Endothelial cell of umbilical vein (primary cell): ENCODE data around the gene DAZAP1. TPM values are rescaled to one million over a fixed set of nuclear protein-coding genes. Genes with fewer than 3 reads are reported as not detected.

Experiments used
- BruUV-seq: library from RNA; stranded (reverse); fragments of 400-500 nt; replicated peaks from 2 replicates; lab custom pipeline; 2021; lab: Mats Ljungman, UMichigan
- CTCF ChIA-PET: fragments of 300-600, 350-600 bp; sonication (Branson Sonifier 250); formaldehyde crosslinking; loops from one replicate; lab custom pipeline; 2021; ENCODE audit warnings: antibody characterized with exemption, inconsistent platforms; lab: Charles Lee
- POLR2A ChIA-PET: fragments of 300-600, 350-600 bp; sonication (Branson Sonifier 250); formaldehyde crosslinking; loops from one replicate; lab custom pipeline; 2021; ENCODE audit warnings: antibody characterized with exemption, inconsistent platforms; lab: Charles Lee
- DNase-seq: peaks from one replicate; pipeline ENCODE4 v3.0.0-alpha.2; 2011; ENCODE audit warnings: low read depth, low spot score
- FAIRE-seq: peaks from 2 replicates; lab custom pipeline; 2011; peaks lifted over from hg19 to GRCh38; lab: Jason Lieb, UNC
- H2AFZ ChIP-seq: 2 replicates; pipeline ENCODE4 v1.6.0; 2012; ENCODE audit warnings: low read depth, low read length, control low read depth, inconsistent platforms
- H3K27ac ChIP-seq: 2 replicates; pipeline ENCODE4 v1.5.1; 2011; ENCODE audit warnings: low read depth, mild to moderate bottlenecking, control low read depth, low read length, moderate library complexity; ENCODE audit not compliant: insufficient read depth
- H3K27me3 ChIP-seq, 2 experiments: 2 replicates each; pipeline versions ENCODE4 v1.6.0 to v1.6.1; 2011; ENCODE audit warnings: low read length in 2 of 2, mixed read lengths in 1 of 2; ENCODE audit not compliant: control insufficient read depth in 2 of 2, insufficient read depth in 2 of 2
- H3K36me3 ChIP-seq, 2 experiments: 2 replicates in 1 of 2; 3 replicates in 1 of 2; pipeline ENCODE4 v1.5.1; 2011; ENCODE audit warnings: low read length in 2 of 2, mild to moderate bottlenecking in 1 of 2, moderate library complexity in 1 of 2; ENCODE audit not compliant: control insufficient read depth in 2 of 2, insufficient read depth in 2 of 2; ENCODE audit errors: extremely low read depth in 1 of 2
- H3K4me1 ChIP-seq: 3 replicates; pipeline ENCODE4 v1.5.1; 2011; ENCODE audit warnings: mild to moderate bottlenecking, low read length; ENCODE audit not compliant: control insufficient read depth, insufficient read depth; ENCODE audit errors: extremely low read depth
- H3K4me2 ChIP-seq: 2 replicates; pipeline ENCODE4 v1.6.1; 2011; ENCODE audit warnings: low read length, control low read depth, mixed read lengths; ENCODE audit not compliant: insufficient read depth
- H3K4me3 ChIP-seq, 3 experiments: fragments of 200-600 bp in 1 of 3; sonication (generic), shearing (Covaris generic) in 1 of 3; replicated peaks in 1 of 3; 2 replicates each; pipeline ENCODE4 v1.5.1; 2011 to 2016; ENCODE audit warnings: control low read depth in 3 of 3, low read length in 3 of 3, mild to moderate bottlenecking in 2 of 3, inconsistent platforms in 1 of 3, low read depth in 1 of 3, moderate library complexity in 1 of 3; ENCODE audit not compliant: insufficient read depth in 1 of 3
- H3K79me2 ChIP-seq: 2 replicates; pipeline ENCODE4 v1.6.0; 2012; ENCODE audit warnings: low read length, inconsistent platforms; ENCODE audit not compliant: control insufficient read depth, insufficient read depth
- H3K9ac ChIP-seq: replicated peaks from 2 replicates; pipeline ENCODE3; 2011; ENCODE audit warnings: low read length, control low read depth; ENCODE audit not compliant: insufficient read depth; ENCODE audit errors: extremely low read depth
- H3K9me1 ChIP-seq: replicated peaks from 3 replicates; pipeline ENCODE4 v1.6.0; 2011; ENCODE audit warnings: mild to moderate bottlenecking, low read length; ENCODE audit not compliant: control insufficient read depth, insufficient read depth; ENCODE audit errors: extremely low read depth
- H3K9me3 ChIP-seq: replicated peaks from 2 replicates; pipeline ENCODE4 v1.5.1; 2012; ENCODE audit warnings: low read length, inconsistent platforms; ENCODE audit not compliant: control insufficient read depth, insufficient read depth
- H4K20me1 ChIP-seq: replicated peaks from 2 replicates; pipeline ENCODE3; 2011; ENCODE audit warnings: mild to moderate bottlenecking, low read length; ENCODE audit not compliant: control insufficient read depth, insufficient read depth; ENCODE audit errors: extremely low read depth
- CTCF ChIP-seq, 2 donors: IDR thresholded peaks; 1 replicate in 1 of 2; 2 replicates in 1 of 2; pipeline ENCODE4 v1.5.1; 2011; ENCODE audit warnings: low read length in 2 of 2, mild to moderate bottlenecking in 2 of 2, moderate library complexity in 2 of 2, control low read depth in 1 of 2, inconsistent platforms in 1 of 2, low read depth in 1 of 2; ENCODE audit not compliant: insufficient read depth in 1 of 2; ENCODE audit errors: extremely low read depth in 1 of 2
- EZH2 ChIP-seq: IDR thresholded peaks from 2 replicates; pipeline ENCODE4 v1.6.1; 2012; ENCODE audit warnings: borderline replicate concordance, low read depth, mild to moderate bottlenecking, moderate library complexity, low read length, inconsistent platforms; ENCODE audit not compliant: severe bottlenecking
- FOS ChIP-seq: IDR thresholded peaks from 2 replicates; pipeline ENCODE4 v1.6.1; 2011; ENCODE audit warnings: mild to moderate bottlenecking, low read length, moderate library complexity, borderline replicate concordance; ENCODE audit not compliant: insufficient read depth
- GATA2 ChIP-seq: IDR thresholded peaks from 2 replicates; pipeline ENCODE4 v1.7.0; 2011; ENCODE audit warnings: low read depth, mild to moderate bottlenecking, moderate library complexity, mixed read lengths, low read length; ENCODE audit not compliant: insufficient read length, insufficient read depth
- JUN ChIP-seq: IDR thresholded peaks from 2 replicates; pipeline ENCODE4 v1.6.1; 2011; ENCODE audit warnings: borderline replicate concordance, low read depth; ENCODE audit not compliant: insufficient read length, insufficient read depth
- MAX ChIP-seq: IDR thresholded peaks from 2 replicates; pipeline ENCODE4 v1.6.1; 2011; ENCODE audit not compliant: insufficient read depth, insufficient read length
- MYC ChIP-seq: IDR thresholded peaks from one replicate; pipeline ENCODE4 v1.6.1; 2011; ENCODE audit warnings: mild to moderate bottlenecking, low read depth, low read length
- POLR2A ChIP-seq: IDR thresholded peaks from 2 replicates; pipeline ENCODE4 v1.6.1; 2012; ENCODE audit warnings: low read depth, mild to moderate bottlenecking, control low read depth, low read length
- POLR2AphosphoS5 ChIP-seq: IDR thresholded peaks from 2 replicates; pipeline ENCODE4 v1.6.1; 2012; ENCODE audit warnings: low read depth, mild to moderate bottlenecking, control low read depth, low read length, moderate library complexity; ENCODE audit not compliant: insufficient read depth
- dilution Hi-C: fragments of 300-500 bp; cut with MboI; formaldehyde crosslinking; loops from one replicate; pipeline ENCODE4 v1.15.0; 2019; ENCODE audit warnings: low sequenced_read_pairs; ENCODE audit not compliant: extremely low pct_ligation_motif_present
- intact Hi-C: fragments of 100-400 bp; cut with micrococcal nuclease; formaldehyde crosslinking; loops from one replicate; pipeline ENCODE4 v1.10.0; 2022
- polyA plus RNA-seq, 4 experiments: library from polyadenylated mRNA; depleted of rRNA in 3 of 4; stranded (reverse) in 3 of 4; unstranded in 1 of 4; fragments of >200 nt; gene quantifications; 2 replicates each; pipeline versions ENCODE4 v1.2.1 to v1.2.3, GENCODE V29; 2011 to 2012; ENCODE audit warnings: missing spikeins in 1 of 4
- total RNA-seq: library from RNA; stranded (reverse); gene quantifications from 2 replicates; pipeline ENCODE4 v1.2.3, GENCODE V29; 2021

Gene DAZAP1
- total and polyA plus RNA-seq, 2 donors (not counting 3 experiments of a cell fraction or from before 2014, with no cell fraction given) = 50.1 to 187 TPM

- Histone ChIP-seq H3K27ac (no peak overlapping the region), H2AFZ (no peak overlapping the region), H3K27me3 (no peaks in the 10 kb centered on the region), H3K36me3 (peaks cover 11 to 66% of the 10 kb centered on the region in 2 experiments), H3K79me2 (peaks cover 8% of the 10 kb centered on the region), H3K4me3 (no peak overlapping the region), H3K9ac (no peak overlapping the region), H4K20me1 (peaks cover 2% of the 10 kb centered on the region), H3K4me1 (no peaks in the 10 kb centered on the region), H3K9me1 (no peaks in the 10 kb centered on the region), H3K4me2 (no peak overlapping the region), H3K9me3 (no peaks in the 10 kb centered on the region)
- no TSS peak for BruUV-seq
- no peak for TF ChIP-seq POLR2A
- no peak for TF ChIP-seq MYC
- TF ChIP-seq MAX = no peak
- TF ChIP-seq FOS = no peak
- no peak for TF ChIP-seq GATA2
- no peak for TF ChIP-seq EZH2
- TF ChIP-seq JUN = no peak
- ChIA-PET CTCF (no interaction called here), POLR2A (no interaction called here)
- intact Hi-C loops = no loop called here
- dilution Hi-C loops = no loop called here
- DNase-seq (no peak), FAIRE-seq (no peak)
Measured at GRCh38 chr19:1428738-1429391, 21.5 kb downstream of the DAZAP1 start.

GRCh38 chr19:1429750-1430149 is 22.4 kb downstream of the DAZAP1 start:
- Histone ChIP-seq H4K20me1 (peaks cover 2% of the 10 kb centered on the region), H3K9me3 (no peaks in the 10 kb centered on the region), H3K4me2 (no peak overlapping the region), H3K9ac (no peak overlapping the region), H3K27me3 (no peaks in the 10 kb centered on the region), H3K27ac (no peak overlapping the region), H3K4me1 (no peaks in the 10 kb centered on the region), H3K4me3 (no peak overlapping the region), H2AFZ (no peak overlapping the region), H3K36me3 (peaks cover 11 to 68% of the 10 kb centered on the region in 2 experiments), H3K9me1 (no peaks in the 10 kb centered on the region), H3K79me2 (peaks cover 6% of the 10 kb centered on the region)
- FAIRE-seq = no peak
- ChIA-PET POLR2A (no interaction called here), CTCF (no interaction called here)
- dilution Hi-C loops (no loop called here), intact Hi-C loops (no loop called here)
- TF ChIP-seq GATA2 (no peak), POLR2A (no peak), FOS (no peak), EZH2 (no peak), JUN (no peak), MYC (no peak), MAX (no peak), CTCF (IDR thresholded peaks at IDR 0.05; ENCODE audit: extremely low read depth in 1 of 2, insufficient read depth in 1 of 2, low read depth in 1 of 2, low read length in 2 of 2) (no peak), POLR2AphosphoS5 (no peak)
- DNase-seq = no peak
- BruUV-seq = no TSS peak
